ENCODE results near the gene APCDD1. TPM values are rescaled to one million over a fixed set of nuclear protein-coding genes. Genes with fewer than 3 reads are reported as not detected.
"Not testable (repeated sequence)": the region's sequence is repeated elsewhere in the genome, so short reads cannot be mapped to it uniquely, and the experiment has no call there.

The APCDD1 gene
- total RNA-seq, 3 donors from 2014 or later (not counting 1 experiment from before 2014, with no cell fraction given), result 0.13 TPM; not detected in 2

GRCh38 chr18:10533111-10533510 lies 78.7 kb downstream of the APCDD1 start:
- Mint-ChIP-seq H3K4me3 (no peak overlapping the region), H3K36me3 (no peaks in the 10 kb centered on the region), H3K27ac (no peak overlapping the region), H3K4me1 (peaks cover 24 to 27% of the 10 kb centered on the region in 2 donors), H3K27me3 (ENCODE audit: low read depth in 2 of 2) (no peaks in the 10 kb centered on the region), H3K9me3 (no peaks in the 10 kb centered on the region)
- ATAC-seq, result no peak
- H3K4me1 ChIP-seq (ENCODE audit: control insufficient read depth, insufficient read depth, low read length), result no peaks in the 10 kb centered on the region
- H3K27ac ChIP-seq (ENCODE audit: low read length), result no peak overlapping the region
- DNase-seq, result no peak
- WGBS (ENCODE audit: insufficient coverage), result no CpG with 5 or more reads among the region's 2 CpGs
- no peak for TF ChIP-seq CTCF (IDR thresholded peaks at IDR 0.05)
- no peaks in the 10 kb centered on the region for H3K27me3 ChIP-seq (ENCODE audit: control insufficient read depth, insufficient read depth, low read length)
- intact Hi-C loops (cut with micrococcal nuclease), result no loop called here
- H3K9me3 ChIP-seq (ENCODE audit: control insufficient read depth, insufficient read depth, low read length), result no peaks in the 10 kb centered on the region
- peaks cover 7% of the 10 kb centered on the region for H3K36me3 ChIP-seq (ENCODE audit: control insufficient read depth, insufficient read depth, low read length)
- no peak overlapping the region for H3K4me3 ChIP-seq (ENCODE audit: low read length)

GRCh38 chr18:10536280-10536679 lies 81.8 kb downstream of the APCDD1 start:
- Mint-ChIP-seq H3K27me3 (ENCODE audit: low read depth in 2 of 2) (no peaks in the 10 kb centered on the region), H3K9me3 (no peaks in the 10 kb centered on the region), H3K4me1 (peaks cover 0 to 6% of the 10 kb centered on the region in 2 donors), H3K36me3 (peaks cover 8% of the 10 kb centered on the region), H3K4me3 (no peak overlapping the region), H3K27ac (no peak overlapping the region)
- Histone ChIP-seq H3K27ac (ENCODE audit: low read length) (no peak overlapping the region), H3K27me3 (ENCODE audit: control insufficient read depth, insufficient read depth, low read length) (no peaks in the 10 kb centered on the region), H3K9me3 (ENCODE audit: control insufficient read depth, insufficient read depth, low read length) (no peaks in the 10 kb centered on the region), H3K4me1 (ENCODE audit: control insufficient read depth, insufficient read depth, low read length) (no peaks in the 10 kb centered on the region), H3K36me3 (ENCODE audit: control insufficient read depth, insufficient read depth, low read length) (peaks cover 35% of the 10 kb centered on the region), H3K4me3 (ENCODE audit: low read length) (no peak overlapping the region)
- DNase-seq, result no peak
- ATAC-seq, result no peak
- intact Hi-C loops (cut with micrococcal nuclease), result no loop called here
- WGBS (ENCODE audit: insufficient coverage), result 88% methylated on average over 1 of the region's 2 CpGs
- no peak for TF ChIP-seq CTCF (IDR thresholded peaks at IDR 0.05)

- Mint-ChIP-seq H3K9me3 (no peaks in the 10 kb centered on the region), H3K4me3 (no peak overlapping the region), H3K27ac (no peak overlapping the region), H3K4me1 (peaks cover 0 to 6% of the 10 kb centered on the region in 2 donors), H3K27me3 (ENCODE audit: low read depth in 2 of 2) (no peaks in the 10 kb centered on the region), H3K36me3 (peaks cover 21% of the 10 kb centered on the region)
- Histone ChIP-seq H3K27ac (ENCODE audit: low read length) (no peak overlapping the region), H3K36me3 (ENCODE audit: control insufficient read depth, insufficient read depth, low read length) (peaks cover 44% of the 10 kb centered on the region), H3K27me3 (ENCODE audit: control insufficient read depth, insufficient read depth, low read length) (no peaks in the 10 kb centered on the region), H3K9me3 (ENCODE audit: control insufficient read depth, insufficient read depth, low read length) (no peaks in the 10 kb centered on the region), H3K4me3 (ENCODE audit: low read length) (no peak overlapping the region), H3K4me1 (ENCODE audit: control insufficient read depth, insufficient read depth, low read length) (no peaks in the 10 kb centered on the region)
- no peak for DNase-seq
- TF ChIP-seq CTCF (IDR thresholded peaks at IDR 0.05), result no peak
- intact Hi-C loops (cut with micrococcal nuclease), result no loop called here
- ATAC-seq, result no peak
- 84% methylated on average over 2 of the region's 2 CpGs for WGBS (ENCODE audit: insufficient coverage)
These were observed 83.3 kb downstream of the APCDD1 start for GRCh38 chr18:10537765-10538164.

- H3K4me3 ChIP-seq (ENCODE audit: low read length); intact Hi-C loops (cut with micrococcal nuclease); H3K27me3 ChIP-seq (ENCODE audit: control insufficient read depth, insufficient read depth, low read length); DNase-seq; H3K27ac Mint-ChIP-seq; H3K27ac ChIP-seq (ENCODE audit: low read length); H3K4me1 ChIP-seq (ENCODE audit: control insufficient read depth, insufficient read depth, low read length); H3K4me1 Mint-ChIP-seq; H3K9me3 Mint-ChIP-seq; H3K4me3 Mint-ChIP-seq; H3K27me3 Mint-ChIP-seq (ENCODE audit: low read depth in 2 of 2); ATAC-seq; H3K9me3 ChIP-seq (ENCODE audit: control insufficient read depth, insufficient read depth, low read length): not testable (repeated sequence)
- 98% methylated on average over 4 of the region's 5 CpGs for WGBS (ENCODE audit: insufficient coverage)
- H3K36me3 ChIP-seq (ENCODE audit: control insufficient read depth, insufficient read depth, low read length), result peaks cover 49% of the 10 kb centered on the region
- peaks cover 21% of the 10 kb centered on the region for H3K36me3 Mint-ChIP-seq
These were observed 84.7 kb downstream of the APCDD1 start for GRCh38 chr18:10539124-10539523.

Other genes with a start within 250 kb of the APCDD1 start
- gene NAPG, start 71.4 kb downstream of the APCDD1 start, total RNA-seq, result 10 to 100 TPM; 34.3 to 62.5 (median 48.7) TPM

All from natural killer cell (primary cell).